Activated CD4-positive, alpha-beta T cell treated with anti-CD3 and anti-CD28 coated beads for 48 hours (primary cell): ENCODE data around the gene PA2G4.

Experiments used
- DNase-seq: peaks from one replicate; pipeline ENCODE4 v3.0.0-alpha.2; 2020

PA2G4 gene

GRCh38 chr12:56127485-56127887 is 23.1 kb downstream of the PA2G4 start:
- no peak for DNase-seq

DNA sequence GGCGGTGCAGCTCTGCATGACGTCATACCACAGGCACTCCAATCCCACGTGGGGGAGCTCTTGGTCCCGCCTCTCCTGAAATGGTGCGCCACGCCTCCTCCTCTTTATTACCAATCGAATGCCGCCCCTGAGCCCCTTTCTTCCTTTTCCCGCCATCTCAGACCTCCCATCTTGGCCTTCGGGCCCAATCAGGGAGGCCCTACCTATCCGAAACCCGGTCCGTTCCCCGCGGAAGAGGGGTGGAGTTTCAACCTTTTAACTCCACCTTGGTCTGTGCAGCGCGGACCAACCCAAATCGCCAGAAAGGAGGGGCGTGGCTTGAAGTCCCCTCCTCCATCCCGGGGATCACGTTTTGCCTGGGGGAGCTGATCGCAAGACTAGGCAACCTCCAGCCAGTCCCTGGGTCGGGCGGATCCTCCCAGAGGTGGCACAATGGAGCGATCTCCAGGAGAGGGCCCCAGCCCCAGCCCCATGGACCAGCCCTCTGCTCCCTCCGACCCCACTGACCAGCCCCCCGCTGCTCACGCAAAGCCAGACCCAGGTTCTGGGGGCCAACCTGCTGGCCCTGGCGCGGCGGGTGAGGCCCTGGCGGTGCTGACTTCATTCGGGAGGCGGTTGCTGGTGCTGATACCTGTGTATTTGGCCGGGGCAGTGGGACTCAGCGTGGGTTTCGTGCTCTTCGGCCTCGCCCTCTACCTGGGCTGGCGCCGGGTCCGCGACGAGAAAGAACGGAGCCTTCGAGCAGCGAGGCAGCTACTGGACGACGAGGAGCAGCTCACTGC is 23.7 kb downstream of the PA2G4 start, which contains the start of gene ESYT1:
Gene ESYT1, plus strand, starts transcription at position 380 of the 782 bp plus-strand sequence. Its CDS starts 53 bp downstream, at position 433.
- DNase-seq = peak; percentile 99

- DNase-seq = peak; percentile 38
These were observed 24.4 kb downstream of the PA2G4 start for GRCh38 chr12:56128670-56129205.

DNA sequence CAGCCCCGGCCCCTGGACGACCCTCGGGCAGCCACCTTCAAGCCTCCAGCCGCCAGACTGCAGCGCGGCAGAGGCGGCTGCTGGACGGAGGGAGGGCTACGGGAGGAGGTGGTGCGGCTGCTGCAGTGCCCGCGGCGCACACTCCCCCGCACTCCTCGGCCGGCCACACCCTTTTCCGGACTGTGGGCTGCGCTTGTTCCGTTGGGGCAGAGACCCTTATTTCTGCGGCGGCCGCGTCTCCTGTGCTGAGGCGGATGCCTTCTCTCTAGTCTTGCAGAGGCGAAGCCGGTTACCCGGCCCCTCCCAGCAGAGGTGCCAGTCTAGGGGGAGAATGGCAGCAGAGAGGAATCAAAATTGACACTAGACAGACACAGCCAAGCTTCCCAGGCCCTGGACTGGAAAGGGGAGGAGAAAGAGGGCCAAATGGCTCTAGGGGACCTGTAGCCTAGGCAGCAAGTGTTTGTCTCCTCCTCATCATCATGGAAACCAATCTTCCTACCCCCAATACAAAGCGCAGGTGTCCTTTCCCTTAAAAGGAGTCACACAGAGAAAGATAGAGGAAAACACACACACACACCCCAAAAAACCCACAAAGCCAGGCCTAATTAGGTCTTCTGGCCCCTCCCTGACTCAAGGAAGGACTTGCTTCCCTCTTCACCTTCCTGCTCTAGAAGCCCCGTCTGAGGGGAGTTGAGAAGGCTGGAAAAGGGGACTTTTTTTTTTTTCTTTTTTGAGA is 25.0 kb downstream of the PA2G4 start:
- peak; percentile 70 for DNase-seq

GRCh38 chr12:56129942-56130495 is 25.7 kb downstream of the PA2G4 start:
- no peak for DNase-seq

GRCh38 chr12:56130876-56131275 is 26.5 kb downstream of the PA2G4 start:
- no peak for DNase-seq

DNA sequence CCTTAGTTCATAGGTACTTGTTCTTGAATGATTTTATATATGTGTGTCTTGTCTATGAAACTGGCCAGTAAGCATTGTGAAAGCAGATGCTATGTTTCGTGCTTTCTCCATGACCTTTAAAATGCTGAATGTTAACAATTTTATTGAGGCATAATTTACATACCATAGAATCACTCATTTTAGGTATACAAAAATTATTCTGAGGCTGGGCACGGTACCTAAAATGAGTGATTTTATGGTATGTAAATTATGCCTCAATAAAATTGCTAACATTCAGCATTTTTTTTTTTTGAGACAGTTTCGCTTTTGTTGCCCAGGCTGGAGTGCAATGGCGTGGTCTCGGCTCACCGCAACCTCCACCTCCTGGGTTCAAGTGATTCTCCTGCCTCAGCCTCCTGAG is 30.5 kb downstream of the PA2G4 start:
- no peak for DNase-seq

- no peak for DNase-seq
These were observed 33.7 kb downstream of the PA2G4 start for GRCh38 chr12:56137853-56138571.

- DNase-seq = no peak
These were observed 37.8 kb downstream of the PA2G4 start for GRCh38 chr12:56141946-56142784.

- no peak for DNase-seq
These were observed 38.9 kb downstream of the PA2G4 start for GRCh38 chr12:56143217-56143616.

DNA sequence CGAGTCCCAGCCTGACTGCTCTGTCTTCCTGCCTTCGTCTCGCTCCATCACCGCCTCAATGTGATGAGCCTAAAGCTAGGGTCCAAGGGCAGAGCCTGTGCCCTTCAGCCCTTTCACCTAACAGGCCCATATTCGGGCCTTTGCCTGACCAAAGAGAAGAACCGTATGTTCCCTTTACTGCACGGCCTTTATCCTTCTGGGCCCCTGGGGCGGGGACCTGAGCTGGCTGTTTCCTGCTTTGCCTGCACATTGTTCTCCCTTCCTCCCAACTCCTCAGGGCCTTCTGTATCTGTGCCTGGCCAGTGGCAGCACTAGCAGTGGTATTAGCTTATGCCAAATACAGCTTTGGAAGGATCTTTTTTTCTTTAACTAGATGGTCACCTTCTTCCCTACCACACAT is 39.5 kb downstream of the PA2G4 start:
- no peak for DNase-seq

GRCh38 chr12:56145217-56145616 is 40.9 kb downstream of the PA2G4 start:
- no peak for DNase-seq

GRCh38 chr12:56146492-56147460 is 42.4 kb downstream of the PA2G4 start:
- no peak for DNase-seq

DNA sequence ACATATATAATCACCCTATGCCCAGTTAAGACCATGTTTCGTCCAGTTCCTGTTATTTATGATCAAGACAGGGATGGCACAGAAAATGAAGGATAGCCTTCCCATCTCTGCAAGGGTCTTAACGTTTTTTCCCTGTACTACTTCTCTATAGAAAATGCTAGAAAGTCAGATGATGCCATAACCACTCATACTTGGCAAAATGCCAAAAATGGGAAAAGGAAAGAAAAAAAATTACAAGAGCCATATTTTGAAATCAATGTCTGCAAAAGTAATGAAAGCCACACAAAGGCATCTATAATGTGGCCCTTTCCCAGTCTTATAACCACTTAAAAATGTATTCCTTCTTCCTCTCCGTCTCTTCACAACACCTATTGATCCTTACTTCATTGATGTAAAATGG is 46.2 kb downstream of the PA2G4 start:
- DNase-seq = no peak

- peak; percentile 86 for DNase-seq
These were observed 47.3 kb downstream of the PA2G4 start for GRCh38 chr12:56151672-56152131.

DNA sequence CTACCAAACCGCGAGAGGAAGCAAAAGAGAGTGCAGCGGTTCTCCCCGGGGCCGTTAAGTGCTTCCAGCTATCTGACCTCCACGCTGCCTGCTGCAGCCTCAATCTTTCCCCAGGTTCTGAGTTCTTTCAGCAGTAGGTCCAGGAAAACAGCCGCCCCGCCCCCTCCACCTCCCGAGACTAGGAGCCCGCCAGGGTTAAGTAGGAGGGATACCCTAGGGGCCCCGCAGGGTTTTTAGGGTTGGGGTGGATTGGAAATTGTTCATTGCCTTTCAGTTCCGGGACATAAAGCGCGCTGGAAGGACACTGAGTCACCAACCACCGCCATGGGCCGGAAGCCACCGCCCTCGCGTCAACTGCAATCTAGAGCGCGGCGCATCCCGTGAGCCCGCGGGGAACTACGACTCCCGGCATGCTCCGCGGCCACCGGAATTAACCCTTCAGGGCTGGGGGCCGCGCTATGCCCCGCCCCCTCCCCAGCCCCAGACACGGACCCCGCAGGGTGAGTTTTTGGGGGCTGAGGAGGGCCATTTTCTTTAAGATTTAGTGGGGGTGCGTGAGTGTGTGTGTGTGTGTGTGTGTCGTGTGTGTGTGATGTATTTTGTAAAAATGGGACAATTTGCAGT is 47.9 kb downstream of the PA2G4 start, which contains the start of gene MYL6B:
Gene MYL6B, plus strand, starts transcription at position 456 of the 624 bp plus-strand sequence. CDS start 1,332 bp downstream, outside the sequence.
- DNase-seq = peak; percentile 97

DNA sequence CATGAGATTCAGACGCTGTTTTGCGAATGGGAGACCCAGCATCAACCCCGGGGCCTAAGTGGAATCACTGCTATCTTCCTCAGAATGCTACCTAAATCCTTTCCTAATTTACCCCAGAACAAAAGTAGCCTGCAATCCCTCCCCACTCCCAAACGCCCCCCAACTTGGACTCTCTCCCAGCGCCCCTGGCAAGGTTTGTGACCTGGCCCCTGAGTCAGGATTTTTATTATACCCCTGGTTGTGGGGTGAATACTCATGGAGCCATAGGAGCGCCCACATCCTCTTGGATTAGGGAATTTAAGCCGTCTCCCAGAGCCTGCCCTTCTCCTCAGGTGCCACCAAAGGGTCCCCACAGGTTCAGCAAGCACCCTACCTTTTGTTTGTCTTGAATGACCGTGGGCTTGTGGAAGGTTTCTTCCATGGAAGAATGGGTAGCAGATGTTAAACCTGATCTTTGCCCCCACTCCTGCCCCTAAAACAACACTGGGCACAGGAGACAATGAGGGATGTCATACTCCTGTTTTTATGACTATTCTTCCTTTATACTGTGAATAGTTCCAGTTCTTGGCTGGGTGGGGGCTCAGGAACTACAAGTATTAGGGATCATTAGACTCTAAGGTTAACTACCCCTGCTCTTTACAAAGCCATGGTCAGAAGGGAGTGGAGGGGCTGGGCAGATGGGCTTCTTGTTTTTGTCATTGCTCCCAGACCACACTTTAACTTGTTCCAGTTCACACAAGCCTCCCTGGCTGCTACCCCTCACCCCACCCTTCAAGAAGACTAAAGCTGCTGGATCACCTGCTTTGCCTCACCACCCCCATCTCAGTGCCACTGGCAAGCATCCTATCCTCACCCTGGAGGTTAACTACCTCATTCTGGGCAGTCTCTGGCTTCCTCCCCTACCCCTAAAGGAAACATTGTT is 48.7 kb downstream of the PA2G4 start:
- DNase-seq = no peak

- no peak for DNase-seq
These were observed 49.3 kb downstream of the PA2G4 start for GRCh38 chr12:56153678-56154065.

- no peak for DNase-seq
These were observed 50.0 kb downstream of the PA2G4 start for GRCh38 chr12:56154246-56154771.
